HG03442 (cell line): ENCODE data around the gene CIROP.

Experiments
- ATAC-seq: cut with Tn5 transposase; IDR thresholded peaks from one replicate; pipeline ENCODE4 v1.9.1; 2021; ENCODE audit warnings: mild to moderate bottlenecking, moderate library complexity; ENCODE audit not compliant: unreplicated experiment

CIROP gene

DNA sequence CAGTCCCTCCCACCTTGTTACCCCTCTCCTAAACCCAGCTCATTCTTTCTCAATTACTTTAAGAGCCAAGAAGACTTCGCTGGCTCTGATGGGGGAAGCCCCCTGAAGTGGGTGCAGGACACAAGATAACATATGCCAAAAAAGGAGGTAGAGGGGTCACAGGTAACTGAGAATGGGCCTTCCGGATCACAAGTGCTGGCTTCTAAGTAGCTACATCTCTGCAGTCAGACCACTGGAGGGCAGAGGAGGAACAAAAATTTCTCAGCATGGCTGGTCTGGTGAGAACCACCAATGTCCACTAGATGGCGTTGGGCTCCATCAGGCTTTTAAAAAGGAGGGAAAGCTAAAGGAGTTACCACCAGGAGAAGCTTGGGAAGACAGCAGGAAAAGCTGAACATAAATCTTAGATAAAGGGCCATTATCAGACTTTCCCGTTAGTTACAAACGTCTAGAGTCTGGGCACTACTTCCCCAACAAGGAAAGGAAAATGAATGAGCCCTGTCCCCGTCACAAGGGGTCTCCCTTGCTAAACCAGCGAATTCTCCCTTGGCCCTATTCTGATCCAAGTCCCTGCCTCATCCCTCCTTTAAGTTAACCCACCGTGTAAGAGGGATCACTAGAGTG is 35.9 kb downstream of the CIROP start:
- peak; percentile 46 for ATAC-seq

DNA sequence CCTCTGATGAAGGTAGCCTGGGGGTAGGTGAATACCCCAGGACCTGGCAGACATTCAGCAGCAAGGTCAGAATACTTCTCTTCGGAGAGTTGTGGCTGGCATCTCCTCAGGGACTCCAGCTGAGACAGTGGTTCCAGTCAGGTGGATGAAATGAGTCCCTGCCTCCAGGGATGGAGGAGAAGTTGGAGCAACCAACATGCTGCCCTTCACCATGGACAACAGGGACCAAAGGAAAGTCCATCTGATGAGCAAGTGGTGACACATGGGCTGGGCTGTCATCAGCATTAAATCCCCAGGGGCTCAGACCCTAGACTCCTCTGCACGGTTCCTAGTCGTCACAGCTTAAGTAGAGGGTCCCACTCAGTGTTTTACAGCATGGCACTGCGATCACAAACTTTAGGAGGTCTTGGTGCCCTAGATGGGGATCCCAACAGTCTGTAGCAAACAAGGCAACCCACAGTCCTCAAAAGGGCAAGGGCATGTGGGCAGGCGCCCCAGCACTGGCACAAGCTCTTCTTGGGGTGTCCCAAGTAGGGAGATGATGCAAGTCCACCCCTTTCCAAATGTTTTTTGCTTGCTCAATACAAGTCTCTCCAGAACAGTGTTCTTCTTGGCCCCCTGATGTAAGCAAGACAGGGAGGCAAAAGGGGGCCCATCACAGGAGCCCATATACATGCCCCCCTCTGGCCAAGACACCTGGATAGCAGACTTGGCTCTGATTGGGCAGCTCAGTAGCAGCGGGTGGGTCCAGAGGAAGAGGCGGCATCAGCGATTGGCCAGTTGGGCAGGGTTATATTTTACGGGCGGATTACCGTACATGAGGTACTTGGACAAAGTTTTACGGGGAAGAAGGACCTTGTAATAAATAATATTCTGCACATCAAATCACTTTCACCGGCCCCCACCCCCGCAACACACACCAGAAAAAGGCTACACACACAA is 36.7 kb downstream of the CIROP start:
- no peak for ATAC-seq

GRCh38 chr14:23066855-23067744 is 37.7 kb downstream of the CIROP start:
- ATAC-seq, result no peak

GRCh38 chr14:23066368-23066767 is 38.4 kb downstream of the CIROP start:
- no peak for ATAC-seq

DNA sequence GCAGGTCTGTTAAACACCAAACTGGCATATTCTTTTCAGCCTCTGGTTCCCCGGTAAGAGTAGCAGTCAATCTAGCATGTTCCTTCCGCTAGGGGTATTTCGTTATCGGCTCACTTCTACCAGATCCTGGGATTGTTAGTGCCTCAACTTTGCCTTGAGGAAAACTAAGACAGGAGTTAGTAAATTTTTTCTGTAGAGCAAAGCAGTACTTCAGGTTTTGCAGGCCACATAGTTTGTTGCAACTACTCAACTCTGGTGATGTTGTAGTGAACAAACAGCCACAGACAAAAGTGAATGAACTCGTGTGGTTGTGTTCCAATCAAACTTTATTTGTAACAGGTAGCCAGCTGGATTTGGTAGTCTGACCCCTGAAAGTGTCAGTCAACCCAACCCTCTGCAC is 41.2 kb downstream of the CIROP start:
- no peak for ATAC-seq

DNA sequence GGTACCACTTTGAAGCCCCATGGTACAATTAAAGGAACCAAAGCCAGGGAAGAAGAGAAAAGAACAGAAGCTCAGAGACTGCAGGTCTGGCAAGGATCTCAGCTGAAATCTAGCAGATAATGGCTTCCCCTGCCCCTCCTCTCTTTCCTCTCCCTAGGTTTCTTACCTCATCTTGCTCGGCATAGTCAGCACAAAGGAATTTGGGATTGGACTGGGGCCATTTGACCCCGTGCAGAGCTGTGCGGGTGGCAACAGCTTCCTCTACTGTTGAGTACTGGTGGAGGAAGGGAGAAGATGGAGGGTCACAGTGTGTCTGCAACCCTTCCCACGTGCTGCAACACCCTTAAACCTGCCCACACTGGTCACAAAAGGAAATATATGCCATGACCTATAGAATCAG is 42.8 kb downstream of the CIROP start:
- no peak for ATAC-seq

DNA sequence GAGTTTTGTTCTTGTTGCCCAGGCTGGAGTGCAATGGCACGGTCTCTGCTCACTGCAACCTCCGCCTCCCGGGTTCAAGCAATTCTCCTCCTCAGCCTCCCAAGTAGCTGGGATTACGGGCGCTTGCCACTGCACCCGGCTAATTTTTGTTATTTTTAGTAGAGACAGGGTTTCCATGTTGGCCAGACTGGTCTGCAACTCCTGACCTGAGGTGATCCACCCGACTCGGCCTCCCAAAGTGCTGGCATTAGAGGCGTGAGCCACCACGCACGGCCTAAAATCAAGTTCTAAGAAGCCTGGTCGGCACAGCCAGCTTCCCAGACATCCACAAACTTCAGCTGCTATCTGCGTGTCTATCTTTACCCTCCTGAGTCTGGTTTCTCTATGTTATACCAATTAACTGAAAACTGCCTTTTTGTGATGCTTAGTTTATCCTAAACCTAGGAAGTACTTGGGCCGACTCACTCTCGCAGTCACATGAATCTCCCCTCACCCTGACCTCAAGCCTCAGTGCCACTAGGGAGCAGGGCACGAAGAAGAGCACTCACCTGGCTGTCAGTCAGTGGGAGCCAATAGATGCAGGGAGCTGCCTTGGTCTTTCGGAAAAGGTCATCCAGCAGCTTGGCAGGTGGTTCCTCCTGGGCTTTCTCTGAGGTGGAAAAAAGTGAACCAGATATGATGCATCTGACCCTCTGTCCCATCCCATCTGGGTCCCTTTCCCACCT is 44.1 kb downstream of the CIROP start:
- no peak for ATAC-seq

DNA sequence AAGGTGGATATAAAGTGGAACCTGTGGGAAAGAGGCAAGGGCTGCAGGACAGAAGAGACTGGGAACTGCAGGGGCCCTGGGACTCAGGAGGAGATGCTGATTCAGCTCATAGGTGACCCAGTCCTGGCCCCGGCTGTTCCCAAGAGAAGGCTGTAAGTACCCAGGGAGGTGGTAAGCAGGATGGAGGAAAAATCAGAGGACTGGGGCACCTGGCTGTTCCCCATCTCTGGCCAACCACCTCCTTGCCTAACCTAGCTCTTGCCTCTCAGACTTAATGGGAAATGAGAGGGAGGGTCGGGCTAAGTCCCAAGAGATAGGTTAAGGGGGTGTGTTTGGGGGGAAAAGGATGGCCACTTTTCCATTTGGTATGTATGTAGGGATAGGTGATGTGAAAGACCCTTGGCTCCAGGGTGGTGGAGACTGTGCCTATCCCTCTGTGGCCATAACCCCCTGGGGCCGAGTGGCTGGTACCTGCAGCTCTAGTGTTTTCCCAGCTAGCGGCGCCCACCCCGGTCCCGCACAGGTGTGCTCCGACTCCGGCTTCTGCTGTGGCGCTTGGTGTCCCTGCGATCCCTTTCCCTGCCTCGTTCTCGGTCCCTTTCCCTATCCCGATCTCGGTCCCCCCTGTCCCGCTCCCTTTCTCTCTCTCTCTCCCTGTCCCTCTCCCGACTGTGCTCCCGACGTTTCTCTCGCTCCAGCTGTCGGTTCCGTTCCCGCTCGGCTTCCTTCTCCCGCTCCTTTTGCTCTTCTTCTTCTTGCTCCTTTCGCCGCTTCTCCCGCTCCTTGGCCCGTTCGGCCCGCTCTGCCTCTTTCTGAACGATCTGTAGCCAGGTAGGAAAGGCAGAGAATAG is 45.9 kb downstream of the CIROP start:
- no peak for ATAC-seq

GRCh38 chr14:23057757-23058653 is 46.8 kb downstream of the CIROP start:
- ATAC-seq, result peak; percentile 56

- peak; percentile 43 for ATAC-seq
These were observed 47.6 kb downstream of the CIROP start, which contains the start of gene CDH24 for GRCh38 chr14:23056956-23057756. CDH24 (minus strand) TSS chr14:23057520; CDS start chr14:23055733, 1,787 bp downstream.

GRCh38 chr14:23056145-23056955 is 48.4 kb downstream of the CIROP start:
- peak; percentile 57 for ATAC-seq

DNA sequence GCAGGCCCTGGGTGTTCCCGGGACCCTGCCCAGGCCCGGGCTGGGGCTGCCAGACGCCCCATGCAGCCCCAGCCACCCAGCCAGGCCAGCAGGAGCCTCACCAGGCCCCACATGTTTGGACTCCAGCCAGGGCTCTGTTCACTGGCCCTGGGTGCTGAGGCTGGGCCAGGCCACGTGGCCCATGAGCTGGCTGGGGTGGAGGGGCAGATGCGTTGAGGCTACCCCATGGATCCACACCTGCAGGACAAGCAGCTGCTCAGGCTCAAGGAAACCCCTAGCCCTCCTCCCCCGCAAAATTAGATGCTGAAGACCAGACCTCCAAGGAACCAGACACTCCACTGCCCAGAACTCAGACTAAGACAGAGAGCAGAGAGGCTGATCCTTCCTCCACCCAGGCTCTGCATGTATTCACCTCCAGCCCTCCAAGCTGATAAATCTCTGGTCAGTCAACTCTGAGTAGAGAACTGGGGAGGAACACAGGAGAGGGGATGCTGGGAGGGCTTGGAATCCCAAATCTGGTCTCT is 49.1 kb downstream of the CIROP start:
- ATAC-seq, result no peak

DNA sequence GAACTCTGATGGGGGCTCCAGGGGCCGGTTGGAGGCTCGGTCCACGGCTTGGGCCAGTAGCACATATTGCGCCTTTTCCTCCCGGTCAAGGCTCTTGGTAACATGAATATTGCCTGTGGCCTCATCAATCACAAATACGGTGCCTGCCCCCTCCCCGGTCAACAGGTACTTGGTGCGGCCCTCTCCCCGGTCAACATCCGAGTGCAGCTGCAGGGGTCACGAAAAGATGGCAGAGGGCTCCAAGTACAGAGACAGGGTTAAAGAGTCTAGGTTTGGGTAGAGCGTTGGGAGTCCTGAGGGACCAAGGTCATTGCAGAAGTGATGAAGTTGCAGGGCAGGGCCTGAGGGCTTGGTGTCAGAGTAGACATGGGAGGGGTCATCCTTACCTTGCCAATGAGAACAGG is 49.6 kb downstream of the CIROP start:
- no peak for ATAC-seq

DNA sequence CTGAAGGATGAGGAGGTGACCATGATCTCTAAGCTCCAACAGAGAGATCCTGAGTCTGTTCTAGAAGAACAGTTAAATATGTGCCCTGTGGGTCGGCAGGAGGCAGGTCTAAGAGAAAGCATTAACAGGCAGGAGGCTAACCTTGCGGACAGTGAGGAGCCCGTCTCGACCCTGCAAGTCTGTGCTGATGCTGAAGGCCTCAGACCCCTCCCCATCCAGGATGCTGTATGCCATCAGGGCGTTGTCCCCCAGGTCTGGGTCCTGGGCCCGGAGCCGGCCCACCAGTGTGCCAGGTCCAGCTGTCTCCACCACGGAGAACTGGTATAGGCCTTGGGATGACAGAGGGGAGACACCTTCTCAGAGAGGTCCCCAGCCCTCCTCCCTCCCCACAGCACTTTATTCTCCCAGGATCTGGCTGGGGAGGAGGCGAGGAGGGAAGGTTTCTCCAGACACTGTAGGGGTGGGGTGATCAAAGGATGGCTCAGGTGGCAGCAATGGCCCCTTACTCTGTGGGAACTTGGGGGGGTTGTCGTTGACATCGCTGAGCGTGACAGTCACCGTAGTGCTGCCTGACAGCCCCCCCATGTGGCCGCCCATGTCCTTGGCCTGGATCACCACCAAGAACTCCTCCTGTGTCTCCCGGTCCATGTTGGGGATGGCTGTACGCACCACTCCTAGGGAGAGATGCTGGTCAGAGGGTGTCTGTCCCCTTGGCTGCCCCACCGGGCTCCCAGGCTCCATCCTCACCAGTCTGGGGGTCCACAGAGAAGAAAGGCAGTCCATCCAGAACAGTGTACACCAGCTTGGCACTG is 50.6 kb downstream of the CIROP start:
- ATAC-seq, result no peak

DNA sequence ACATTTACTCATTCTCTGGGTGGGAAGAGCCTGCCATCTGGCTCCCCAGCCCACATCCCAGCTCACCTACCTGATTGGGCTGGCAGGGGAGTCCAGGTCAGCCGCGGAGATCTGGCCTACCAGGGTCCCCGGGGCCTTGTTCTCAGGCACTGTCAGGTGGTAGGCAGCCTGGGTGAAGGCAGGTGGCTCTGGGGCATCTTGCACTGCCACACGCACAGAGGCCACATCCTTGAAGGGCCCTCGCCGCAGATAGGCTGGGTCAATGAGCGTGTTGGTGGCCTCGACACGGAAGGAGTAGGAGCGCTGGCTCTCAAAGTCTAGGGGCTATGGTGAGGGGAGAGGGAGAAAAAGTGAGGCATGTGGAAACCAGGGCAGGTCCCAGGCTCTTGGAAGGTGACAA is 51.4 kb downstream of the CIROP start:
- no peak for ATAC-seq

- ATAC-seq, result no peak
These were observed 52.1 kb downstream of the CIROP start for GRCh38 chr14:23052671-23053070.
